Activated T-cell treated with anti-CD3 and anti-CD28 coated beads, Interleukin-2, amount 50 U/mL, for 1 hour (primary cell): Measurements from ENCODE around the gene MMP25.

Source experiments
- DNase-seq: peaks from one replicate; pipeline ENCODE4 v3.0.0-alpha.2; 2020

MMP25 gene

DNA sequence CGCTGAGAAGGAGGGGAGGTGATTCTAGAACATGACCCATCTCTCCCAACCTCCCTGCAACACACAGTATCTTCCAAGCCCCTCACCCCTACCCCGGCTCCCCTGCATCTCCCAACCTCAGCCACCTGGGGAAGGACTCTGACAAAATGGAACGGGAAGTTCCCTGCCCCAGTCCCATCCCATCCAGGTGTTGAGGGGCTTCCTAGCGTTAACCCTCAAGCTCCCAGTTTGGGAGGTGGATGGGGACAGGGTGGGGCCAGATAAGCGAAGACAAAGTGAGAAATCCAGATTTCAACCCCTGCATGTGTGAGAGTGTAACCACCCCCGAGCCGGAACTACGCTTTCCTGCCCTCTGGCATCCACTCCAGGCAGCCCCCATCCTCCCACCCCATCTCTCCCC is 50.9 kb downstream of the MMP25 start:
- DNase-seq = no peak

DNA sequence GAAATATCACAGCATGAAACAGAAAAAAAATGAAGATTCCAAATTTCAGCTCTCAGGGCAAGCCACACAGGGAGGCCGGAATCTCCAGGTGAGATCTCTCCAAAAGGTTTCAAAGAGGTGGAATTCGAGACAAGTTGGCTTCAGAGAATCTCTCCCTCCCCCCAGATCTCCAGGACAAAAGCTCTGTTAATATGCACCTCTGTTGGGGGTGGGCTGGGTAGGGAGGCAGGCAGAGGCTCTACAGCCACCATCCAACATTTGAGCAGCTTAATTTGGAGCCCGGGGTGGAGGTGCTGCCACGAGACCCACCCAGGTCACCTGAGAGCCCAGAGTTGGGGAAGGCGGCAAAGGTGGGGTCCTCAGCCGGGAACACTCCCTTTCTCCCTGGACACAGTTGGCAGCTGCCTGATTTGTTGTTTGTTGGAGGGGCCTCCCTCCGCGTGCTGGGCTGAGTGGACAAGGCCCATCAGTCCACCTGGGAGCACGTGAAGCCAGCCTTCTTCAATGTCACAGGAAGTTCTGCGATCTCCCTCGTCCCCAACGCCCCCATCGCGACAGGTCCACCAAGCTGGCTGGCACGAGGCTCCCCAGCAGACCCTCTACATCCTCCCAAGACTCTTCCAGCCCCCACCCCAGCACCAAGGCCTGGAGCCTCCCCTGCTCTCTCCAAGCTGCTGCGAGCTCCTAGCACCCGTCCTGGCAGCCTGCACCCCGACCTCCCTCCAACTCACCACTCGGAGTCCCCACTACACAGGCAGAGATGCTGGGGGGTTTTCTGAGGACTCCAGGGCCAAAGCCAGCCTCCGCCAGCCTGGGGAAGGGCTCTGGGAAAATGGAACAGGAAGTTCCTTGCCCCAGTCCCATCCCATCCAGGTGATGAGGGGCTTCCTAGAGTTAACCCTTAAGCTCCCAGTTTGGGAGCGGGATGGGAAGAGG is 52.4 kb downstream of the MMP25 start, which contains the start of gene ZSCAN10:
ZSCAN10 (minus strand) TSS at position 836 of the 936 bp plus-strand sequence. CDS start 6,357 bp downstream, outside the sequence.
- no peak for DNase-seq

DNA sequence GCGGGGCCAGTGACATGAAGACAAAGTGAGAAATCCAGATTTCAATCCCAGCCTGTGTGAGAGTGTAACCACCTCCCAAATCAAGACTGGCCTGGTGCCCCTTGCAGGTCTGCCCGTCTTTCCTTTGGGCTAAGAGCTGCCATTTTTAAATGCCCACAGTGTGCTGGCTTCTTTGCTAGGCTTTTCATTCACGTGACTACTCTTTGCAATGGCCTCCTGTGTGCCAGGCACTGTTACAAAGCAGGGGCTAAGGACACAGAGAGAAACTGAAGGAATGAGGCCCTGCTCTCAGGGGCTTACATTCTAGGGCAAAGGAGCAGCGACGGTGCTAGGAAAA is 53.0 kb downstream of the MMP25 start:
- no peak for DNase-seq

DNA sequence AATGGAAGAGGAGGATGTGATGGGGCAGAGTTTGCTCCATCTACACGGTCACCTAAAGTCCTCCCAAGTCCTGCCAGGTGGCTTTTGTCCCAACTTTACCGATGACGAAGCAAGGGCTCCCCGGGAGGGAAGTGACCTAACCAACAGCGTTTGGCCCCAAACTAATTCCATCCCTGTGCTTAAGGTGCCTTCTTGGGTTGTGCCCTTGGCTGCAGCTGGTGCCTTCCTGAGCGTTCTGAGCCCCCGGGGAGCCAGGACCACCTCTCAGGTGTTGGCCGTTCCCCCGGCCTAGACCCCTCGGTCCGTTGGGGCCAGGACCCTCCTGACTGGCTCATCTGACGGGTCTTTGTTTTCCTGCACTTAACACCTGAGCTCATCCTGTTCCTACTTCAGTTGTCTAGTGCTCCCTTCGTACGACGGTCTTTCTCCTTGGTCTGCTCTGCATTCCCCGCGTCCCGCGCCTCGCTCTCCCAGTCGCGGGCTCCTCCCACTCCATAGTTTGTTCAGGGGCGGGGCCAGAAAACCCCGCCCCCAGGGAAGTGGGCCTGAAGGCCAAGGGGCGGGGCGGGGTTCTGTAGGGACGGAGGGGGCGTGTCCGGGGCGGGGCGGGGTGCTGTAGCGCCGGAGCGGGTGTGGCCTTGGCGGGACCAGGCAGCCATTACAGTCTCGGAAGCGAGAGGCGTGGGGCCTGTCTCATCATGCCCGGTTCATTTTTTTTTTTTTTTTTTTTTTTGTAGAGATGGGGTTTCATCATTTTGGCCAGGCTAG is 53.6 kb downstream of the MMP25 start:
- DNase-seq = peak; percentile 89

DNA sequence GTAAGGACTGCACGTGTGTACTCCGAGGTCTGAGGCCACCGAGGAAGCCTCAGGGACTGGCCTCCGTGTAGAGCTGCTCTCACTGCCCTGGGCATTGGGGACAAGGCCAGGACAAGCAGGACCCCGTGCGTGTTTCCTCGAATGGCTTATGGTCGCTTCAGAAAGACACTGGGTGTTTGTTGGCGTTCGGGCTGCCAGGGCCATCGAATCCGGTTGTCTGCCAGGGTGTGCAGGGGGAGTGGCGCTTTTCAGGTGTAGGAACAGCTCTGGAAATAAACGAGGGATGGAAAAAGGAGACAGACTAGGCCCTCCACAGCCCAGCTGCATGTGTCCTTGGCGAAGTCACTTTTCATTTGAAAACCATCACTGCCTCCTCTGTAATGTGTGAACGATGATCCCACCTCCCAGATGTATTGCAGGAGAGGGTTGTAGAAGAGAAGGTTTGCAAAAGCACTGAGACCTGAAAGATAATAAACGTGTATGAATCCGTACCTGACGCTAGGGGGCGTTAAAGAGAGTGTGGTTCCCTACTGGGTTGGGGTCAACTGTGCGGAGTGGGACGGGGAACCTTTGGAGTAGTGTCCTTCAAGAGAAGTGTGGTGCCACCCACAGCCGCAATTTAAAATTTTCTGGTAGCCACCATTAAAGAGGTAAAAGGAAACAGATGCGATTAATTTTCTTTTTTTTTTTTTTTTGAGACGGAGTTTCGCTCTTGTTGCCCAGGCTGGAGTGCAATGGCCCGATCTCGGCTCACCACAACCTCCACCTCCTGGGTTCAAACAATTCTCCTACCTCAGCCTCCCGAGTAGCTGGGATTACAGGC is 54.9 kb downstream of the MMP25 start:
- DNase-seq = no peak

DNA sequence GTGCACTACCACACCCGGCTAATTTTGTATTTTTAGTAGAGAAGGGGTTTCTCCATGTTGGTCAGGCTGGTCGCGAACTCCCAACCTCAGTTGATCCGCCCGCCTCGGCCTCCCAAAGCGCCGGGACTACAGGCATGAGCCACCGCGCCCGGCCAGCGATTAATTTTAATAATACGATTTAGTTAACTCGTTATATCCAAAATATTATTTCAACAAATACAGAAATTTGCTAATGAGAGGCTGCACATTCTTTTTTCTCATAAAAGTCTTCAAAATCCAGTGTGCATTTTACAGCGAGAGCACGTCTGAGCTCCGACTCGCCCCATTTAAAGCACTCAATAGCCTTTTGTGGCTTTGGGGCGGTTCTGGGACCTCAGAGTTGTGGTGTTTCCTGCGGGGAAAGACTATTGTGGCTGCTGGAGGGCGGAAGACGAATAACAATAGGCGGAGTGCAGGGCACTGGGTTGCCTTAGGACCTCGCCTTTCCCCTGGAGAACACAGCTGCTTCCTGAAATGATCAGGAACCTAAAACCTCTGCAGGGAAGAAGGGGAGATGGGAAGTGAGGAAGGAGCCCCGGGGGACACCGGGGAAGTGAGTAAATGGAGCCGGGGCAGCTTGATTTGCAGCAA is 55.6 kb downstream of the MMP25 start:
- DNase-seq = no peak

DNA sequence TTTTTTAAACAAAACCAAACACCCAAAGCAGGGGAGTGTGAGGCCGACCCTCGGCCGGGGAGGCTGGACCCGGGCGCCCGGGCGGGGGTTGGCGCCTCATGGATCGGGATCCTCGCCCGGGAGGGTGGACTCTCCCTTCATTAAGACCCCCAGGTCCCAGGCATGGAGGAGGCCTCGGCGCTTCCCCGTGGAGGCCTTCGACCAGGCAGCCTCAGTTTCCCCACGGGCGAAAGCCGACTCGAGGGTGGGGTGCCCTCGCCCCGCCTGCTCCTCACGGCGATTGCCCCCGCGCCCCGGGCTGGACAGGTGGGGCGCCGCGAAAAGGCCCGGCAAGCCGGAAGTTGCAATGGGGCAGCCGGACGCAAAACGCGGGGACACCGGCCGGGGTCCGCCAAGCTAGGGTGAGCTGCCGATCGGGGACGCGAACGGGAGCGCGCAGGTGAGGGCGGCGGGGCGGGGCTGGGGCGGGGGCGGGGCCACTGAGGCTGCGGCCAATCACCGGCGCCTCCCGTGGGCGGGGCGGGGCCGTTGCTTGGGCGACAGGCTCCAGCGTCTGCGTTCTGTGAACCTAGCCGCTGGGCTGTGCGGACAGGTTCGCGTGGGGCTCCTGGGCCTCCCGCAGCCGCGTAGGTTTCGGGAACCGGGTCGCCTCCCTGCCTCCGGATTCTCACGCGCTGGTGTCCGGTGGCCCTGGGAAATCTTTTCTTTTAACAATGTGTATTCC is 60.0 kb downstream of the MMP25 start:
- peak; percentile 92 for DNase-seq
